Peyer's patch (tissue), 4 donors: Measurements from ENCODE around the gene TEDC1.

ENCODE experiments used
- POLR2A ChIP-seq, 2 donors: fragments of 450-650 bp; IDR thresholded peaks; one replicate each; pipeline ENCODE4 v1.5.1; 2017; ENCODE audit warnings: antibody characterized with exemption in 2 of 2, mild to moderate bottlenecking in 2 of 2, moderate library complexity in 2 of 2
- TF ChIP-seq, protein P1 (sequence below), 6 experiments: fragments of 450-650 bp in 4 of 6; fragments of 200-600 bp in 2 of 6; sonication (generic) in 1 of 6; IDR thresholded peaks; one replicate each; pipeline ENCODE4 v1.5.1; 2017 to 2019; ENCODE audit warnings: antibody characterized with exemption in 6 of 6, mild to moderate bottlenecking in 3 of 6, moderate library complexity in 1 of 6

DNA sequence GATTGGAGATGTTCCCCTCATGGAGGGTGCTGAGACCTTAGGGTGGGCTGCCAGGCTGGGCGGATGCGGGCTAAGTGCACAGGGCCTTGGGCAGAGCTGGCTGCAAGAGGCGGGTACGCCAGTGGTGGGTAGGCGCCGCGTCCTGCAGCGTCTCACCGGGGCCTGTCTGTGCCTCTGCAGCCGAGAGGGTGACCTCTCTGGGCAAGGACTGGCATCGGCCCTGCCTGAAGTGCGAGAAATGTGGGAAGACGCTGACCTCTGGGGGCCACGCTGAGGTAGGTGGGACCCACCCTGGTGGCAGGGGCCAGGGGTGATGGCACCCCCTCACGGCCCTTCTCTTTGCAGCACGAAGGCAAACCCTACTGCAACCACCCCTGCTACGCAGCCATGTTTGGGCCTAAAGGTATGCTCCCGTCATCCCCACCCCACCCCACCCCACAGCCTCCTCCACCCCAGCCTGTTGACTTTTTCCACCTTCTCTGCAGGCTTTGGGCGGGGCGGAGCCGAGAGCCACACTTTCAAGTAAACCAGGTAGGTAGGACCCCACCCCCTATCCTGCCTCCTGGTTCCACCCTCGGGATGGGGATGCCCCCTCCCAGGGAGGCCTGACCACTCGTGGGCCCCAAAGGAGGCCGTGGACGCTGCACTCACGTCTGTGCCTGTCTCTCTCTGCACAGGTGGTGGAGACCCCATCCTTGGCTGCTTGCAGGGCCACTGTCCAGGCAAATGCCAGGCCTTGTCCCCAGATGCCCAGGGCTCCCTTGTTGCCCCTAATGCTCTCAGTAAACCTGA, 2.9 kb upstream of the TEDC1 start:
- no peak for TF ChIP-seq POLR2A (IDR thresholded peaks at IDR 0.05)
- TF ChIP-seq, protein P1, sequence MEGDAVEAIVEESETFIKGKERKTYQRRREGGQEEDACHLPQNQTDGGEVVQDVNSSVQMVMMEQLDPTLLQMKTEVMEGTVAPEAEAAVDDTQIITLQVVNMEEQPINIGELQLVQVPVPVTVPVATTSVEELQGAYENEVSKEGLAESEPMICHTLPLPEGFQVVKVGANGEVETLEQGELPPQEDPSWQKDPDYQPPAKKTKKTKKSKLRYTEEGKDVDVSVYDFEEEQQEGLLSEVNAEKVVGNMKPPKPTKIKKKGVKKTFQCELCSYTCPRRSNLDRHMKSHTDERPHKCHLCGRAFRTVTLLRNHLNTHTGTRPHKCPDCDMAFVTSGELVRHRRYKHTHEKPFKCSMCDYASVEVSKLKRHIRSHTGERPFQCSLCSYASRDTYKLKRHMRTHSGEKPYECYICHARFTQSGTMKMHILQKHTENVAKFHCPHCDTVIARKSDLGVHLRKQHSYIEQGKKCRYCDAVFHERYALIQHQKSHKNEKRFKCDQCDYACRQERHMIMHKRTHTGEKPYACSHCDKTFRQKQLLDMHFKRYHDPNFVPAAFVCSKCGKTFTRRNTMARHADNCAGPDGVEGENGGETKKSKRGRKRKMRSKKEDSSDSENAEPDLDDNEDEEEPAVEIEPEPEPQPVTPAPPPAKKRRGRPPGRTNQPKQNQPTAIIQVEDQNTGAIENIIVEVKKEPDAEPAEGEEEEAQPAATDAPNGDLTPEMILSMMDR (IDR thresholded peaks at IDR 0.05): peak in 1 of 6 experiments; percentile 9
